ENCODE measurements around the gene DKK2. TPM values are rescaled to one million over a fixed set of nuclear protein-coding genes. Genes with fewer than 3 reads are reported as not detected.

Gene DKK2
- total RNA-seq, 2 donors from 2014 or later: 0.27 to 2.2 TPM

- H3K4me1 ChIP-seq (ENCODE audit: control insufficient read depth in 1 of 2, low read depth in 2 of 2): no peaks in the 10 kb centered on the region
- no peak overlapping the region for H3K4me3 ChIP-seq
- H3K36me3 ChIP-seq: no peaks in the 10 kb centered on the region
- no peak for TF ChIP-seq CTCF (IDR thresholded peaks at IDR 0.05)
- no peaks in the 10 kb centered on the region for H3K9me3 ChIP-seq
- no peak overlapping the region for H3K27ac ChIP-seq
- no peak for DNase-seq (ENCODE audit: low spot score)
- ATAC-seq (ENCODE audit: insufficient number of reproducible peaks, low FRiP score, low read depth): no peak
- H3K27me3 ChIP-seq (replicated peaks; ENCODE audit: insufficient read depth): no peaks in the 10 kb centered on the region
Observed at GRCh38 chr4:107017443-107018343, 18.4 kb downstream of the DKK2 start.

- H3K27ac ChIP-seq: no peak overlapping the region
- no peaks in the 10 kb centered on the region for H3K36me3 ChIP-seq
- ATAC-seq (ENCODE audit: insufficient number of reproducible peaks, low FRiP score, low read depth) (no peak), DNase-seq (ENCODE audit: low spot score) (no peak)
- no peaks in the 10 kb centered on the region for H3K27me3 ChIP-seq (replicated peaks; ENCODE audit: insufficient read depth)
- TF ChIP-seq CTCF (IDR thresholded peaks at IDR 0.05): no peak
- no peak overlapping the region for H3K4me3 ChIP-seq
- no peaks in the 10 kb centered on the region for H3K9me3 ChIP-seq
- no peaks in the 10 kb centered on the region for H3K4me1 ChIP-seq (ENCODE audit: control insufficient read depth in 1 of 2, low read depth in 2 of 2)
Observed at GRCh38 chr4:107011312-107011711, 24.8 kb downstream of the DKK2 start.

GRCh38 chr4:107009196-107009968 is 26.7 kb downstream of the DKK2 start:
- Histone ChIP-seq H3K4me3 (no peak overlapping the region), H3K9me3 (no peaks in the 10 kb centered on the region), H3K36me3 (no peaks in the 10 kb centered on the region), H3K27ac (no peak overlapping the region), H3K27me3 (replicated peaks; ENCODE audit: insufficient read depth) (no peaks in the 10 kb centered on the region), H3K4me1 (ENCODE audit: control insufficient read depth in 1 of 2, low read depth in 2 of 2) (no peaks in the 10 kb centered on the region)
- DNase-seq (ENCODE audit: low spot score) (no peak), ATAC-seq (ENCODE audit: insufficient number of reproducible peaks, low FRiP score, low read depth) (no peak)
- no peak for TF ChIP-seq CTCF (IDR thresholded peaks at IDR 0.05)

GRCh38 chr4:107008115-107008514 is 28.0 kb downstream of the DKK2 start:
- Histone ChIP-seq H3K9me3 (no peaks in the 10 kb centered on the region), H3K27ac (no peak overlapping the region), H3K4me1 (ENCODE audit: control insufficient read depth in 1 of 2, low read depth in 2 of 2) (no peaks in the 10 kb centered on the region), H3K36me3 (no peaks in the 10 kb centered on the region), H3K27me3 (replicated peaks; ENCODE audit: insufficient read depth) (no peaks in the 10 kb centered on the region), H3K4me3 (no peak overlapping the region)
- no peak for TF ChIP-seq CTCF (IDR thresholded peaks at IDR 0.05)
- no peak for ATAC-seq (ENCODE audit: insufficient number of reproducible peaks, low FRiP score, low read depth)
- no peak for DNase-seq (ENCODE audit: low spot score)

- Histone ChIP-seq H3K4me3 (no peak overlapping the region), H3K36me3 (no peaks in the 10 kb centered on the region), H3K27me3 (replicated peaks; ENCODE audit: insufficient read depth) (no peaks in the 10 kb centered on the region), H3K9me3 (no peaks in the 10 kb centered on the region), H3K27ac (no peak overlapping the region), H3K4me1 (ENCODE audit: control insufficient read depth in 1 of 2, low read depth in 2 of 2) (no peaks in the 10 kb centered on the region)
- ATAC-seq (ENCODE audit: insufficient number of reproducible peaks, low FRiP score, low read depth): no peak
- no peak for TF ChIP-seq CTCF (IDR thresholded peaks at IDR 0.05)
- DNase-seq (ENCODE audit: low spot score): no peak
Observed at GRCh38 chr4:107006218-107006617, 29.9 kb downstream of the DKK2 start.
